SK-N-SH (cell line): ENCODE measurements around the gene IL17RA. TPM values are rescaled to one million over a fixed set of nuclear protein-coding genes. Genes with fewer than 3 reads are reported as not detected.

Experiments used
- CTCF ChIA-PET: fragments of 300-600, 350-600 bp; formaldehyde crosslinking; extraction: SDS; loops from one replicate; lab custom pipeline; 2021; lab: Yijun Ruan, JAX
- POLR2A ChIA-PET: fragments of 350-600 bp; sonication (Branson Sonifier 250); formaldehyde crosslinking; extraction: SDS; loops from one replicate; lab custom pipeline; 2020; ENCODE audit warnings: antibody characterized with exemption, inconsistent platforms; lab: Yijun Ruan, JAX
- DNase-seq: peaks from one replicate; pipeline ENCODE4 v3.0.0; 2012
- H2AFZ ChIP-seq: fragments of 200-600 bp; sonication (generic); 2 replicates; pipeline ENCODE4 v1.8.1; 2016; ENCODE audit warnings: antibody characterized with exemption, mild to moderate bottlenecking, low read depth
- H3F3A ChIP-seq: fragments of 200-600 bp; sonication (generic); replicated peaks from 2 replicates; pipeline ENCODE3; 2016; ENCODE audit warnings: antibody characterized with exemption, mild to moderate bottlenecking; ENCODE audit not compliant: insufficient read depth
- H3K27ac ChIP-seq, 2 experiments: fragments of 200-500 bp in 1 of 2; fragments of 200-600 bp in 1 of 2; sonication (Bioruptor generic) in 1 of 2; sonication (generic), shearing (Covaris generic) in 1 of 2; 2 replicates each; pipeline versions ENCODE4 v1.5.1 to v1.6.1; 2014 to 2016; ENCODE audit warnings: low read depth in 2 of 2, inconsistent platforms in 1 of 2, low read length in 1 of 2, mild to moderate bottlenecking in 1 of 2, mixed read lengths in 1 of 2
- H3K27me3 ChIP-seq: fragments of 200-600 bp; sonication (generic), shearing (Covaris generic); 2 replicates; pipeline ENCODE4 v1.6.1; 2016; ENCODE audit warnings: mixed run types; ENCODE audit not compliant: insufficient read depth
- H3K36me3 ChIP-seq, 2 experiments: fragments of 200-500 bp in 1 of 2; fragments of 200-600 bp in 1 of 2; sonication (Bioruptor generic) in 1 of 2; sonication (generic) in 1 of 2; replicated peaks in 1 of 2; 2 replicates each; pipeline versions ENCODE3 to v1.5.1; 2014 to 2016; ENCODE audit warnings: low read length in 1 of 2, mild to moderate bottlenecking in 1 of 2; ENCODE audit not compliant: insufficient read depth in 2 of 2, control insufficient read depth in 1 of 2
- H3K4me1 ChIP-seq, 2 experiments: fragments of 200-500 bp in 1 of 2; fragments of 200-600 bp in 1 of 2; sonication (Bioruptor generic) in 1 of 2; sonication (generic), shearing (Covaris generic) in 1 of 2; 2 replicates each; pipeline versions ENCODE4 v1.5.1 to v1.6.1; 2014 to 2016; ENCODE audit warnings: low read depth in 1 of 2, low read length in 1 of 2, mixed run types in 1 of 2; ENCODE audit not compliant: insufficient read depth in 2 of 2, control insufficient read depth in 1 of 2
- H3K4me2 ChIP-seq: fragments of 200-600 bp; sonication (generic), shearing (Covaris generic); 2 replicates; pipeline ENCODE4 v1.6.1; 2017; ENCODE audit warnings: mixed run types
- H3K4me3 ChIP-seq, 2 experiments: fragments of 200-500 bp in 1 of 2; fragments of 200-600 bp in 1 of 2; sonication (Bioruptor generic) in 1 of 2; sonication (generic), shearing (Covaris generic) in 1 of 2; 2 replicates each; pipeline versions ENCODE4 v1.5.1 to v1.8.1; 2014 to 2016; ENCODE audit warnings: low read depth in 2 of 2, inconsistent platforms in 1 of 2, low read length in 1 of 2, mild to moderate bottlenecking in 1 of 2, mixed read lengths in 1 of 2, moderate library complexity in 1 of 2
- H3K79me2 ChIP-seq: fragments of 200-600 bp; sonication (generic); 2 replicates; pipeline ENCODE4 v1.8.1; 2017; ENCODE audit warnings: mild to moderate bottlenecking; ENCODE audit not compliant: insufficient read depth
- H3K9ac ChIP-seq: fragments of 200-600 bp; sonication (generic); 2 replicates; pipeline ENCODE4 v1.6.1; 2017; ENCODE audit warnings: mixed run types
- H3K9me2 ChIP-seq: fragments of 200-600 bp; sonication (generic); 2 replicates; pipeline ENCODE4 v1.6.1; 2017; ENCODE audit warnings: mixed run types
- H3K9me3 ChIP-seq: fragments of 200-600 bp; sonication (generic); 2 replicates; pipeline ENCODE4 v1.6.1; 2017; ENCODE audit warnings: mixed run types, mild to moderate bottlenecking, moderate library complexity
- H4K20me1 ChIP-seq: fragments of 200-600 bp; sonication (generic); 2 replicates; pipeline ENCODE4 v1.6.1; 2017; ENCODE audit warnings: mild to moderate bottlenecking, mixed run types; ENCODE audit not compliant: insufficient read depth
- CHD2 ChIP-seq: fragments of 150-350 bp; IDR thresholded peaks from 2 replicates; pipeline ENCODE4 v1.6.1; 2018; ENCODE audit warnings: low read length; ENCODE audit not compliant: partially characterized antibody
- ELF1 ChIP-seq: IDR thresholded peaks from 2 replicates; pipeline ENCODE4 v1.4.0; 2012
- EP300 ChIP-seq, 2 experiments: IDR thresholded peaks; 2 replicates each; pipeline versions ENCODE4 v1.4.0 to v1.6.1; 2012; ENCODE audit warnings: borderline replicate concordance in 1 of 2, low read depth in 1 of 2, low read length in 1 of 2
- GABPA ChIP-seq: IDR thresholded peaks from 2 replicates; pipeline ENCODE4 v1.4.0; 2012; ENCODE audit warnings: low read depth, mild to moderate bottlenecking
- JUND ChIP-seq: IDR thresholded peaks from 2 replicates; pipeline ENCODE4 v1.4.0; 2012
- MEF2A ChIP-seq: IDR thresholded peaks from 2 replicates; pipeline ENCODE4 v1.4.0; 2012; ENCODE audit warnings: low read depth, borderline replicate concordance
- MXI1 ChIP-seq: IDR thresholded peaks from 2 replicates; pipeline ENCODE4 v1.6.1; 2012; ENCODE audit warnings: mild to moderate bottlenecking, low read depth, low read length, improper control_type of control experiment
- NFIC ChIP-seq: IDR thresholded peaks from 2 replicates; pipeline ENCODE4 v1.4.0; 2012; ENCODE audit warnings: borderline replicate concordance
- NRF1 ChIP-seq: IDR thresholded peaks from 2 replicates; pipeline ENCODE4 v1.6.1; 2012; ENCODE audit warnings: low read depth, mild to moderate bottlenecking, low read length
- POLR2AphosphoS5 ChIP-seq: IDR thresholded peaks from 2 replicates; pipeline ENCODE4 v1.6.1; 2012; ENCODE audit warnings: low read depth, low read length
- RAD21 ChIP-seq: IDR thresholded peaks from 2 replicates; pipeline ENCODE4 v1.6.1; 2012; ENCODE audit warnings: mild to moderate bottlenecking, low read length
- RCOR1 ChIP-seq: fragments of 150-350 bp; IDR thresholded peaks from 2 replicates; pipeline ENCODE4 v1.6.1; 2017; ENCODE audit warnings: antibody characterized with exemption, low read length
- RFX5 ChIP-seq: IDR thresholded peaks from 2 replicates; pipeline ENCODE4 v1.6.1; 2012; ENCODE audit warnings: mild to moderate bottlenecking, improper control_type of control experiment, low read length
- TCF12 ChIP-seq: IDR thresholded peaks from 2 replicates; pipeline ENCODE4 v1.4.0; 2012
- YY1 ChIP-seq: IDR thresholded peaks from 2 replicates; pipeline ENCODE4 v1.4.0; 2012; ENCODE audit warnings: low read depth, mild to moderate bottlenecking
- WGBS: methylation state at CpG from one replicate; pipeline ENCODE4 v1.1.6; 2017; ENCODE audit warnings: low lambda C conversion rate; 5-methylcytosine and 5-hydroxymethylcytosine counted together
- polyA plus RNA-seq, 3 experiments: library from polyadenylated mRNA; depleted of rRNA; stranded (reverse); fragments of >200 nt; gene quantifications; 2 replicates each; pipeline ENCODE4 v1.2.3, GENCODE V29; 2012
- TF ChIP-seq, protein P1 (sequence below): IDR thresholded peaks from 2 replicates; pipeline ENCODE4 v1.4.0; 2012; ENCODE audit warnings: low read depth, borderline replicate concordance
- TF ChIP-seq, protein P2 (sequence below): fragments of 150-350 bp; IDR thresholded peaks from 2 replicates; pipeline ENCODE4 v1.6.1; 2016; ENCODE audit warnings: mild to moderate bottlenecking, low read depth, low read length
- TF ChIP-seq, protein P3 (sequence below): IDR thresholded peaks from 2 replicates; pipeline ENCODE4; 2012
- TF ChIP-seq, protein P4 (sequence below): IDR thresholded peaks from 2 replicates; pipeline ENCODE4 v1.6.1; 2012; ENCODE audit warnings: mild to moderate bottlenecking, low read depth, low read length, moderate library complexity

Gene IL17RA
- polyA plus RNA-seq, 1 of the 3 experiments (the other 2 are of a cell fraction) = 4.5 TPM

DNA sequence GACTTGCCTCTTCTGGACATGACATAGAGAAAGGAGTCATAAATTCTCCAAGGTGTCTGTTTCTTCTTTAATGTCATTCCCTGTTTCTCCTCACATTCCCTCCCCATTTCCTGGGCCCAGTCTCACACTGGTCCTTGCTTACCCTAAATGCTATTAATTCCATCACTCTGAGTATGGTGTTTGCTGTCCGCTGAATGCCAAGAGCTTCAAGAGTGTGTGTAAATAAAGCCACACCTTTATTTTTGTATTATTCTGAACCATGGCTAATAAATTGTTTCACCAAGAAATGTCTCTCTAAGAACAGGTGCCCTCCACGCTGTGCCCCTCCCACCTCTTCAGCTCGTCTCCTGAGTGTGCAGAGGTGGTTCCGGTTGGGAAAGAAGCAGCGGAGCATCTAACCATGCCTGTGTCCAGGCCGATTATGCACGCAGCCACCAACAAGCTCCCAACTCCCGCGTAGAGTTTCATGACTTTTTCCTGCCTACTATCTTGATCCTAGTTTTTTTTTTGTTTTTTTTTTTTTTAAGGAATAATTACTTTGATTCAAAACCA is 27.8 kb downstream of the IL17RA start:
- Histone ChIP-seq H3K79me2 (no peaks in the 10 kb centered on the region), H3K9me3 (no peaks in the 10 kb centered on the region), H3K36me3 (no peaks in the 10 kb centered on the region), H3K9me2 (no peaks in the 10 kb centered on the region), H3K4me1 (no peaks in the 10 kb centered on the region), H2AFZ (no peak overlapping the region), H3K4me3 (no peak overlapping the region), H3K4me2 (no peak overlapping the region), H3K27ac (no peak overlapping the region), H3F3A (no peaks in the 10 kb centered on the region), H3K9ac (no peak overlapping the region), H3K27me3 (no peaks in the 10 kb centered on the region), H4K20me1 (no peaks in the 10 kb centered on the region)
- ChIA-PET POLR2A (no interaction called here), CTCF (interaction anchor here (1.0 to 2.7 kb wide), 2 partner anchors 55 to 59 kb away, joined by 3 to 15 read pairs; no protein-coding TSS in a partner anchor)
- TF ChIP-seq MEF2A = no peak
- TF ChIP-seq YY1 = no peak
- no peak for TF ChIP-seq RAD21
- no peak for TF ChIP-seq RCOR1
- TF ChIP-seq, protein P1, sequence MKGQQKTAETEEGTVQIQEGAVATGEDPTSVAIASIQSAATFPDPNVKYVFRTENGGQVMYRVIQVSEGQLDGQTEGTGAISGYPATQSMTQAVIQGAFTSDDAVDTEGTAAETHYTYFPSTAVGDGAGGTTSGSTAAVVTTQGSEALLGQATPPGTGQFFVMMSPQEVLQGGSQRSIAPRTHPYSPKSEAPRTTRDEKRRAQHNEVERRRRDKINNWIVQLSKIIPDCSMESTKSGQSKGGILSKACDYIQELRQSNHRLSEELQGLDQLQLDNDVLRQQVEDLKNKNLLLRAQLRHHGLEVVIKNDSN = no peak
- no peak for TF ChIP-seq CHD2
- TF ChIP-seq, protein P2, sequence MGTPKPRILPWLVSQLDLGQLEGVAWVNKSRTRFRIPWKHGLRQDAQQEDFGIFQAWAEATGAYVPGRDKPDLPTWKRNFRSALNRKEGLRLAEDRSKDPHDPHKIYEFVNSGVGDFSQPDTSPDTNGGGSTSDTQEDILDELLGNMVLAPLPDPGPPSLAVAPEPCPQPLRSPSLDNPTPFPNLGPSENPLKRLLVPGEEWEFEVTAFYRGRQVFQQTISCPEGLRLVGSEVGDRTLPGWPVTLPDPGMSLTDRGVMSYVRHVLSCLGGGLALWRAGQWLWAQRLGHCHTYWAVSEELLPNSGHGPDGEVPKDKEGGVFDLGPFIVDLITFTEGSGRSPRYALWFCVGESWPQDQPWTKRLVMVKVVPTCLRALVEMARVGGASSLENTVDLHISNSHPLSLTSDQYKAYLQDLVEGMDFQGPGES = no peak
- no peak for TF ChIP-seq NFIC
- DNase-seq = no peak
- 43% methylated on average over 9 of the region's 9 CpGs for WGBS

DNA sequence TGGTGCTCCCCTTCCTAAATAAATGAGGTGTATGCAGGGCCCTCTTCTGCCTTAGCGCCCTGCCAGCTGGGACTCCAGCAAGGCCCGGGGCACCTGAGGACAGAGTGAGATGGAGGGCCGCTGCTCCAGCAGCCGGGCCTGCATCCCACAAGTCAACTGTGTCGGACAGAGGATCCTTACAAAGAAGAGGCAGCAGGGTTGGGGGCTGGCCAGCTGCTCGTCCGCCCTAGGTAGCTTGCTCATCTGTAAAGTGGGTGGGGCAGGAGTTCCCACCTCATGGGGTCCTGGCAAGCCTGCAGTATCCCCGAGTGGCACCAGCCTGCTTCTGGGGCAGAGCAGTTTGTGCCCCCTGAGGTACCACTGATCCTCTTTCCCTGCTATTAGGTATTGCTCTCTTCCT is 28.8 kb downstream of the IL17RA start:
- Histone ChIP-seq H3K4me3 (no peak overlapping the region), H3F3A (no peaks in the 10 kb centered on the region), H3K9me3 (no peaks in the 10 kb centered on the region), H4K20me1 (no peaks in the 10 kb centered on the region), H3K27ac (no peak overlapping the region), H2AFZ (no peak overlapping the region), H3K4me1 (no peaks in the 10 kb centered on the region), H3K4me2 (no peak overlapping the region), H3K27me3 (no peaks in the 10 kb centered on the region), H3K9ac (no peak overlapping the region), H3K79me2 (no peaks in the 10 kb centered on the region), H3K9me2 (no peaks in the 10 kb centered on the region), H3K36me3 (no peaks in the 10 kb centered on the region)
- POLR2A ChIA-PET = no interaction called here
- 39% methylated on average over 8 of the region's 8 CpGs for WGBS
- TF ChIP-seq NRF1 (no peak), ELF1 (no peak), EP300 (IDR thresholded peaks at IDR 0.05; ENCODE audit: borderline replicate concordance in 1 of 2, low read depth in 1 of 2, low read length in 1 of 2) (no peak), CHD2 (no peak), POLR2AphosphoS5 (no peak), MXI1 (no peak), TCF12 (no peak), JUND (no peak), GABPA (no peak), RAD21 (no peak), RFX5 (no peak)
- TF ChIP-seq, protein P3, sequence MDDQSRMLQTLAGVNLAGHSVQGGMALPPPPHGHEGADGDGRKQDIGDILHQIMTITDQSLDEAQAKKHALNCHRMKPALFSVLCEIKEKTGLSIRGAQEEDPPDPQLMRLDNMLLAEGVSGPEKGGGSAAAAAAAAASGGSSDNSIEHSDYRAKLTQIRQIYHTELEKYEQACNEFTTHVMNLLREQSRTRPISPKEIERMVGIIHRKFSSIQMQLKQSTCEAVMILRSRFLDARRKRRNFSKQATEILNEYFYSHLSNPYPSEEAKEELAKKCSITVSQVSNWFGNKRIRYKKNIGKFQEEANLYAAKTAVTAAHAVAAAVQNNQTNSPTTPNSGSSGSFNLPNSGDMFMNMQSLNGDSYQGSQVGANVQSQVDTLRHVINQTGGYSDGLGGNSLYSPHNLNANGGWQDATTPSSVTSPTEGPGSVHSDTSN = no peak
- TF ChIP-seq, protein P4, sequence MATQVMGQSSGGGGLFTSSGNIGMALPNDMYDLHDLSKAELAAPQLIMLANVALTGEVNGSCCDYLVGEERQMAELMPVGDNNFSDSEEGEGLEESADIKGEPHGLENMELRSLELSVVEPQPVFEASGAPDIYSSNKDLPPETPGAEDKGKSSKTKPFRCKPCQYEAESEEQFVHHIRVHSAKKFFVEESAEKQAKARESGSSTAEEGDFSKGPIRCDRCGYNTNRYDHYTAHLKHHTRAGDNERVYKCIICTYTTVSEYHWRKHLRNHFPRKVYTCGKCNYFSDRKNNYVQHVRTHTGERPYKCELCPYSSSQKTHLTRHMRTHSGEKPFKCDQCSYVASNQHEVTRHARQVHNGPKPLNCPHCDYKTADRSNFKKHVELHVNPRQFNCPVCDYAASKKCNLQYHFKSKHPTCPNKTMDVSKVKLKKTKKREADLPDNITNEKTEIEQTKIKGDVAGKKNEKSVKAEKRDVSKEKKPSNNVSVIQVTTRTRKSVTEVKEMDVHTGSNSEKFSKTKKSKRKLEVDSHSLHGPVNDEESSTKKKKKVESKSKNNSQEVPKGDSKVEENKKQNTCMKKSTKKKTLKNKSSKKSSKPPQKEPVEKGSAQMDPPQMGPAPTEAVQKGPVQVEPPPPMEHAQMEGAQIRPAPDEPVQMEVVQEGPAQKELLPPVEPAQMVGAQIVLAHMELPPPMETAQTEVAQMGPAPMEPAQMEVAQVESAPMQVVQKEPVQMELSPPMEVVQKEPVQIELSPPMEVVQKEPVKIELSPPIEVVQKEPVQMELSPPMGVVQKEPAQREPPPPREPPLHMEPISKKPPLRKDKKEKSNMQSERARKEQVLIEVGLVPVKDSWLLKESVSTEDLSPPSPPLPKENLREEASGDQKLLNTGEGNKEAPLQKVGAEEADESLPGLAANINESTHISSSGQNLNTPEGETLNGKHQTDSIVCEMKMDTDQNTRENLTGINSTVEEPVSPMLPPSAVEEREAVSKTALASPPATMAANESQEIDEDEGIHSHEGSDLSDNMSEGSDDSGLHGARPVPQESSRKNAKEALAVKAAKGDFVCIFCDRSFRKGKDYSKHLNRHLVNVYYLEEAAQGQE = no peak
- TF ChIP-seq, protein P2 = no peak
- no peak for DNase-seq
- CTCF ChIA-PET = interaction anchor here (1.1 to 1.5 kb wide), 2 partner anchors 58 to 388 kb away, joined by 3 to 4 read pairs; no protein-coding TSS in a partner anchor
